ENCODE results near the gene SLC29A3.

- no peak for TF ChIP-seq EZH2phosphoT487 (IDR thresholded peaks at IDR 0.05; ENCODE audit: borderline replicate concordance)
- TF ChIP-seq SP1 (IDR thresholded peaks at IDR 0.05; ENCODE audit: low read depth): no peak
- no peak for TF ChIP-seq CEBPB (IDR thresholded peaks at IDR 0.05; ENCODE audit: low read depth)
- no peak for TF ChIP-seq YY1 (IDR thresholded peaks at IDR 0.05; ENCODE audit: extremely low read depth, insufficient replicate concordance, low read depth, low read length)
- TF ChIP-seq POLR2A (IDR thresholded peaks at IDR 0.05; ENCODE audit: borderline replicate concordance, extremely low read depth, insufficient read depth, insufficient read length): no peak
- no peak for TF ChIP-seq JUND (IDR thresholded peaks at IDR 0.05)
- TF ChIP-seq TCF7L2 (IDR thresholded peaks at IDR 0.05; ENCODE audit: borderline replicate concordance, extremely low read depth, insufficient read depth, insufficient read length): no peak
- no peak for TF ChIP-seq CTCF (IDR thresholded peaks at IDR 0.05 in 2 of 3, conservative IDR thresholded peaks at IDR 0.05 in 1 of 3; ENCODE audit: borderline replicate concordance in 1 of 3, insufficient read depth in 1 of 3, low read depth in 2 of 3, low read length in 2 of 3)
- no peak for TF ChIP-seq EZH2 (IDR thresholded peaks at IDR 0.05)
- TF ChIP-seq ATF3 (IDR thresholded peaks at IDR 0.05): no peak
- no peak for TF ChIP-seq SIN3A (IDR thresholded peaks at IDR 0.05; ENCODE audit: low read depth)
- TF ChIP-seq, protein P1, sequence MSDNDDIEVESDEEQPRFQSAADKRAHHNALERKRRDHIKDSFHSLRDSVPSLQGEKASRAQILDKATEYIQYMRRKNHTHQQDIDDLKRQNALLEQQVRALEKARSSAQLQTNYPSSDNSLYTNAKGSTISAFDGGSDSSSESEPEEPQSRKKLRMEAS (IDR thresholded peaks at IDR 0.05): no peak
Measured at GRCh38 chr10:71346731-71347130, 27.7 kb downstream of the SLC29A3 start.
